Loucy (cell line): Measurements from ENCODE around the gene FGGY.

Experiments
- H2AFZ ChIP-seq: fragments of 200-600 bp; sonication (generic); 2 replicates; pipeline ENCODE4 v1.6.0; 2016; ENCODE audit warnings: antibody characterized with exemption, mild to moderate bottlenecking, low read length, moderate library complexity
- H3F3A ChIP-seq: fragments of 200-600 bp; 2 replicates; pipeline ENCODE4 v1.6.0; 2016; ENCODE audit warnings: antibody characterized with exemption, low read depth, mild to moderate bottlenecking
- H3K27me3 ChIP-seq: fragments of 200-600 bp; sonication (generic); 2 replicates; pipeline ENCODE4 v1.6.1; 2014; ENCODE audit warnings: low read length, mild to moderate bottlenecking; ENCODE audit not compliant: insufficient read depth, poor library complexity, severe bottlenecking
- H3K36me3 ChIP-seq: fragments of 200-600 bp; sonication (generic); 2 replicates; pipeline ENCODE4 v1.6.1; 2016; ENCODE audit warnings: low read length; ENCODE audit not compliant: insufficient read depth
- H3K4me1 ChIP-seq: fragments of 200-600 bp; sonication (generic); 2 replicates; pipeline ENCODE4 v1.5.1; 2014; ENCODE audit warnings: low read length, mild to moderate bottlenecking; ENCODE audit not compliant: insufficient read depth, poor library complexity, severe bottlenecking
- H3K4me2 ChIP-seq: fragments of 200-600 bp; sonication (generic); 2 replicates; pipeline ENCODE4 v1.6.0; 2014; ENCODE audit warnings: antibody characterized with exemption, low read length, low read depth, mild to moderate bottlenecking; ENCODE audit not compliant: poor library complexity, severe bottlenecking
- H3K4me3 ChIP-seq: fragments of 200-600 bp; sonication (generic); 2 replicates; pipeline ENCODE4 v1.5.1; 2014; ENCODE audit warnings: low read length, mild to moderate bottlenecking, mixed read lengths; ENCODE audit not compliant: poor library complexity, severe bottlenecking
- H3K79me2 ChIP-seq: fragments of 200-600 bp; sonication (generic); 2 replicates; pipeline ENCODE4 v1.6.1; 2014; ENCODE audit warnings: low read length; ENCODE audit not compliant: insufficient read depth
- H3K9ac ChIP-seq: fragments of 200-600 bp; sonication (generic); 2 replicates; pipeline ENCODE4 v1.6.0; 2014; ENCODE audit warnings: mild to moderate bottlenecking, low read depth, low read length, moderate library complexity; ENCODE audit not compliant: poor library complexity, severe bottlenecking
- H3K9me2 ChIP-seq: fragments of 200-600 bp; sonication (generic); replicated peaks from 2 replicates; pipeline ENCODE4 v1.6.1; 2016; ENCODE audit warnings: low read depth, low read length, mixed read lengths
- H3K9me3 ChIP-seq: fragments of 200-600 bp; sonication (generic); 2 replicates; pipeline ENCODE4 v1.6.1; 2014; ENCODE audit warnings: mild to moderate bottlenecking, antibody characterized with exemption, low read length, low read depth; ENCODE audit not compliant: insufficient read depth
- H4K20me1 ChIP-seq: fragments of 200-600 bp; sonication (generic); 2 replicates; pipeline ENCODE4 v1.6.0; 2014; ENCODE audit warnings: antibody characterized with exemption, low read length, mild to moderate bottlenecking; ENCODE audit not compliant: insufficient read depth, poor library complexity, severe bottlenecking
- CTCF ChIP-seq: fragments of 200-600 bp; sonication (generic); conservative IDR thresholded peaks from 2 replicates; pipeline ENCODE4 v1.5.1; 2014; ENCODE audit warnings: mild to moderate bottlenecking, antibody characterized with exemption, low read length
- EZH2phosphoT487 ChIP-seq: fragments of 200-600 bp; IDR thresholded peaks from 2 replicates; pipeline ENCODE4 v1.6.1; 2018; ENCODE audit warnings: antibody characterized with exemption, mild to moderate bottlenecking, moderate library complexity, borderline replicate concordance

The FGGY gene

GRCh38 chr1:59291561-59291960 is 5.3 kb upstream of the FGGY start:
- no peaks in the 10 kb centered on the region for H3K9me3 ChIP-seq
- no peak overlapping the region for H3K9ac ChIP-seq
- H3K9me2 ChIP-seq: no peaks in the 10 kb centered on the region
- no peak for TF ChIP-seq CTCF
- TF ChIP-seq EZH2phosphoT487: no peak
- H3K36me3 ChIP-seq: no peaks in the 10 kb centered on the region
- no peak overlapping the region for H2AFZ ChIP-seq
- no peak overlapping the region for H3K4me3 ChIP-seq
- no peak overlapping the region for H3K4me2 ChIP-seq
- H3K79me2 ChIP-seq: no peaks in the 10 kb centered on the region
- H3F3A ChIP-seq: peaks cover 5% of the 10 kb centered on the region; the same call in 1 of the 2 replicates
- H3K27me3 ChIP-seq: no peaks in the 10 kb centered on the region
- no peaks in the 10 kb centered on the region for H4K20me1 ChIP-seq
- peaks cover 24% of the 10 kb centered on the region for H3K4me1 ChIP-seq

- Histone ChIP-seq H3K4me2 (peak overlapping the region; percentile 11), H3K27me3 (no peaks in the 10 kb centered on the region), H2AFZ (no peak overlapping the region)
Measured at GRCh38 chr1:59292562-59292961, 4.3 kb upstream of the FGGY start.

GRCh38 chr1:59293206-59293605 is 3.7 kb upstream of the FGGY start:
- Histone ChIP-seq H3K9me3 (no peaks in the 10 kb centered on the region), H3K9me2 (no peaks in the 10 kb centered on the region), H3F3A (peaks cover 5% of the 10 kb centered on the region; the same call in 1 of the 2 replicates), H3K4me3 (no peak overlapping the region), H3K36me3 (no peaks in the 10 kb centered on the region), H2AFZ (no peak overlapping the region), H3K9ac (no peak overlapping the region), H3K4me2 (peak overlapping the region; percentile 11), H3K79me2 (peaks cover 11% of the 10 kb centered on the region), H3K4me1 (peaks cover 30% of the 10 kb centered on the region), H4K20me1 (no peaks in the 10 kb centered on the region), H3K27me3 (no peaks in the 10 kb centered on the region)
- TF ChIP-seq EZH2phosphoT487 (no peak), CTCF (no peak)

More at GRCh38 chr1:59292562-59292961, 4.3 kb upstream of the FGGY start:
- Histone ChIP-seq H3K9me2 (no peaks in the 10 kb centered on the region), H4K20me1 (no peaks in the 10 kb centered on the region), H3K9me3 (no peaks in the 10 kb centered on the region), H3K79me2 (peaks cover 5% of the 10 kb centered on the region), H3K4me1 (peaks cover 24% of the 10 kb centered on the region), H3K36me3 (no peaks in the 10 kb centered on the region), H3K4me3 (no peak overlapping the region), H3F3A (peaks cover 5% of the 10 kb centered on the region; the same call in 1 of the 2 replicates), H3K9ac (no peak overlapping the region)
- TF ChIP-seq EZH2phosphoT487 (no peak), CTCF (peak; percentile 23)
